CD14-positive monocyte (primary cell): ENCODE results near the gene ESPNL. TPM values are rescaled to one million over a fixed set of nuclear protein-coding genes. Genes with fewer than 3 reads are reported as not detected.

ENCODE experiments used
- DNase-seq, 3 donors: peaks; one replicate each; pipeline ENCODE4 v3.0.0-alpha.2; 2011 to 2022
- H2AFZ ChIP-seq: 2 replicates; pipeline ENCODE4 v1.6.0; 2012; ENCODE audit warnings: mild to moderate bottlenecking, low read depth, low read length, inconsistent platforms; ENCODE audit not compliant: insufficient read depth, poor library complexity, severe bottlenecking
- H3K27ac ChIP-seq, 2 donors: 1 replicate in 1 of 2; 2 replicates in 1 of 2; pipeline ENCODE4 v1.5.1; 2012 to 2013; ENCODE audit warnings: low read length in 2 of 2, control low read depth in 1 of 2, inconsistent platforms in 1 of 2, low read depth in 1 of 2, mild to moderate bottlenecking in 1 of 2
- H3K27me3 ChIP-seq, 2 donors: one replicate each; pipeline versions ENCODE4 v1.6.0 to v1.6.1; 2011 to 2013; ENCODE audit warnings: low read length in 2 of 2; ENCODE audit not compliant: control insufficient read depth in 2 of 2, insufficient read depth in 2 of 2
- H3K36me3 ChIP-seq, 2 donors: replicated peaks in 1 of 2; 1 replicate in 1 of 2; 2 replicates in 1 of 2; pipeline versions ENCODE4 v1.5.1 to v1.6.1; 2012 to 2013; ENCODE audit warnings: low read length in 2 of 2, control low read depth in 1 of 2, inconsistent platforms in 1 of 2, mild to moderate bottlenecking in 1 of 2; ENCODE audit not compliant: insufficient read depth in 2 of 2, control insufficient read depth in 1 of 2
- H3K4me1 ChIP-seq, 2 donors: 1 replicate in 1 of 2; 2 replicates in 1 of 2; pipeline versions ENCODE4 v1.5.1 to v1.6.1; 2012 to 2013; ENCODE audit warnings: low read length in 2 of 2, control low read depth in 1 of 2, inconsistent platforms in 1 of 2, mild to moderate bottlenecking in 1 of 2, moderate library complexity in 1 of 2; ENCODE audit not compliant: insufficient read depth in 2 of 2, control insufficient read depth in 1 of 2
- H3K4me2 ChIP-seq: replicated peaks from 2 replicates; pipeline ENCODE3; 2012; ENCODE audit warnings: low read length, moderate library complexity, mild to moderate bottlenecking; ENCODE audit not compliant: poor library complexity, severe bottlenecking; ENCODE audit errors: extremely low read depth
- H3K4me3 ChIP-seq, 3 experiments: fragments of 200-600 bp in 1 of 3; sonication (generic) in 1 of 3; replicated peaks in 1 of 3; 1 replicate in 2 of 3; 2 replicates in 1 of 3; pipeline ENCODE4 v1.5.1; 2011 to 2013; ENCODE audit warnings: low read length in 3 of 3, mild to moderate bottlenecking in 3 of 3, control low read depth in 2 of 3, low read depth in 2 of 3, inconsistent platforms in 1 of 3, moderate library complexity in 1 of 3
- H3K79me2 ChIP-seq: 2 replicates; pipeline ENCODE4 v1.6.0; 2012; ENCODE audit warnings: mild to moderate bottlenecking, control low read depth, inconsistent platforms, low read length, moderate library complexity; ENCODE audit not compliant: insufficient read depth
- H3K9ac ChIP-seq: 2 replicates; pipeline ENCODE4 v1.6.0; 2017; ENCODE audit warnings: low read length, mild to moderate bottlenecking; ENCODE audit not compliant: insufficient read depth, poor library complexity, severe bottlenecking
- H3K9me3 ChIP-seq, 2 donors: replicated peaks in 1 of 2; 1 replicate in 1 of 2; 2 replicates in 1 of 2; pipeline versions ENCODE4 v1.5.1 to v1.6.1; 2012 to 2013; ENCODE audit warnings: low read length in 2 of 2, control low read depth in 1 of 2; ENCODE audit not compliant: control insufficient read depth in 1 of 2, insufficient read depth in 1 of 2
- H4K20me1 ChIP-seq: 2 replicates; pipeline ENCODE4 v1.6.0; 2012; ENCODE audit warnings: mild to moderate bottlenecking, low read length, control low read depth, moderate library complexity; ENCODE audit not compliant: insufficient read depth
- H3K27ac Mint-ChIP-seq, 7 donors: one replicate each; pipeline ENCODE4 v1.8.0; 2020; ENCODE audit warnings: mild to moderate bottlenecking in 7 of 7, mixed read lengths in 7 of 7, moderate library complexity in 6 of 7, inconsistent platforms in 2 of 7
- H3K27me3 Mint-ChIP-seq, 3 donors: one replicate each; pipeline ENCODE4 v1.8.0; 2021 to 2022; ENCODE audit warnings: low read depth in 3 of 3, mild to moderate bottlenecking in 3 of 3, mixed read lengths in 3 of 3, moderate library complexity in 3 of 3, inconsistent platforms in 1 of 3
- H3K36me3 Mint-ChIP-seq, 2 donors: one replicate each; pipeline ENCODE4 v1.8.0; 2020; ENCODE audit warnings: mixed read lengths in 2 of 2, inconsistent platforms in 1 of 2, mild to moderate bottlenecking in 1 of 2
- H3K4me1 Mint-ChIP-seq: one replicate; pipeline ENCODE4 v1.8.0; 2020; ENCODE audit warnings: mild to moderate bottlenecking, mixed read lengths
- H3K4me3 Mint-ChIP-seq, 2 donors: one replicate each; pipeline ENCODE4 v1.8.0; 2020; ENCODE audit warnings: mild to moderate bottlenecking in 2 of 2, mixed read lengths in 2 of 2, moderate library complexity in 1 of 2
- H3K9me3 Mint-ChIP-seq, 7 donors: one replicate each; pipeline ENCODE4 v1.8.0; 2020 to 2022; ENCODE audit warnings: mixed read lengths in 7 of 7, mild to moderate bottlenecking in 6 of 7, moderate library complexity in 6 of 7, inconsistent platforms in 2 of 7
- CTCF ChIP-seq: fragments of 200-600 bp; IDR thresholded peaks from one replicate; pipeline ENCODE4 v1.8.0; 2022; ENCODE audit warnings: antibody characterized with exemption, mild to moderate bottlenecking
- WGBS: methylation state at CpG from one replicate; pipeline ENCODE4 v1.1.5; 2013; ENCODE audit warnings: missing lambda C conversion rate; ENCODE audit not compliant: insufficient coverage; 5-methylcytosine and 5-hydroxymethylcytosine counted together
- intact Hi-C, 2 donors: fragments of 100-400 bp; cut with micrococcal nuclease; formaldehyde crosslinking; loops; one replicate each; pipeline versions ENCODE4 v1.15.0 to v1.15.1; 2023
- polyA plus RNA-seq, 3 donors: library from polyadenylated mRNA; depleted of rRNA in 1 of 3; unstranded in 2 of 3; stranded (reverse) in 1 of 3; fragments of 300-500 nt in 2 of 3; fragments of >200 nt in 1 of 3; fragmentation: Illumina TruSeq in 2 of 3; gene quantifications; 1 replicate in 2 of 3; 2 replicates in 1 of 3; pipeline ENCODE4 v1.2.3, GENCODE V29; 2012 to 2021

Gene ESPNL
- polyA plus RNA-seq, 3 donors, result not detected

DNA sequence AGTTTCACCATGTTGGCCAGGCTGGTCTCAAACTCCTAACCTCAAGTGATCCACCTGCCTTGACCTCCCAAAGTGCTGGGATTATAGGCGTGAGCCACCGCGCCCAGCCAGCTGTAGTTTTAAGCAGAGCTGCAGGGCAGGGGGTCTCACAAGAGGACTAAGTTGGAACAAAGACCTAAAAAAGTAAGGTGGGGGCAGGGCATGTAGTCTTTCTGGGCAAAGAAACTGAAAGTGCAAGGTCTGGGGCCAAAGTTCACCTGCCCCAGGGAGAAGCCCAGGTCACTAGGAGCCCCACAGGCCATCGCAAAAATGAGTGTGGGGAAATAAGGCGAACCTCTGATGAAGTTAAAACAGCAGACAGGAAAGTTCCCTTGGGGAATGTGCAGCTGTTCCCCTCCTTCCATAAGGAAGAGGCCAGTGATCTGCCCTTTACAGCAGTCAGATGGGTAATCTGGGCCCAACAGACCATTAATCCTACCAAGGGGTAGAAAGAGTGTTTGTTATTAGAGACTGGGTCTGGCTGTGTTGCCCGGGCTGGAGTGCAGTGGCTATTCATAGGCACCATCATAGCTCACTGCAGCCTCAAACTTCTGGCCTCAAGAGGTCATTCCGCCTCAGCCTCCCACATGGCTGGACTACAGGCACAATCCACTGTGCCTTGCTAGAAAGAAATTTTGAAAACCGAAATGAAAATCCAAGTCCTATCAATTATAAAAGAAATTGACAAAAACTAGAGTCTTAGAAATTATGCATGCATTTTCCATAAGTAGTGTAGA lies 36.5 kb upstream of the ESPNL start:
- no peaks in the 10 kb centered on the region for H4K20me1 ChIP-seq
- WGBS, result 96% methylated on average over 3 of the region's 8 CpGs
- H3K9me3 ChIP-seq, result no peaks in the 10 kb centered on the region
- peaks cover 16% of the 10 kb centered on the region for H3K4me1 Mint-ChIP-seq
- H3K4me2 ChIP-seq, result no peak overlapping the region
- peak overlapping the region in 1 of 7 donors; percentile 22 for H3K27ac Mint-ChIP-seq
- H3K27me3 ChIP-seq, result no peaks in the 10 kb centered on the region
- H3K36me3 ChIP-seq, result peaks cover 19 to 43% of the 10 kb centered on the region in 2 donors
- peaks cover 17 to 23% of the 10 kb centered on the region in 2 donors for H3K4me1 ChIP-seq
- DNase-seq, result no peak
- H3K27me3 Mint-ChIP-seq, result peaks cover 1 to 9% (median 5%) of the 10 kb centered on the region in 3 donors
- H3K9ac ChIP-seq, result no peak overlapping the region
- no peak for TF ChIP-seq CTCF
- H3K9me3 Mint-ChIP-seq, result peaks cover 2 to 14% (median 7%) of the 10 kb centered on the region in 7 donors
- no peak overlapping the region for H3K4me3 Mint-ChIP-seq
- intact Hi-C loops, result loop anchor here in 1 of 2 donors (5.0 kb wide), 1 partner anchor 179 kb away; the partner anchor contains the start of gene HES6
- peaks cover 35 to 44% of the 10 kb centered on the region in 2 donors for H3K36me3 Mint-ChIP-seq
- no peak overlapping the region for H3K27ac ChIP-seq
- H3K4me3 ChIP-seq, result no peak overlapping the region
- no peaks in the 10 kb centered on the region for H3K79me2 ChIP-seq
- H2AFZ ChIP-seq, result no peak overlapping the region

DNA sequence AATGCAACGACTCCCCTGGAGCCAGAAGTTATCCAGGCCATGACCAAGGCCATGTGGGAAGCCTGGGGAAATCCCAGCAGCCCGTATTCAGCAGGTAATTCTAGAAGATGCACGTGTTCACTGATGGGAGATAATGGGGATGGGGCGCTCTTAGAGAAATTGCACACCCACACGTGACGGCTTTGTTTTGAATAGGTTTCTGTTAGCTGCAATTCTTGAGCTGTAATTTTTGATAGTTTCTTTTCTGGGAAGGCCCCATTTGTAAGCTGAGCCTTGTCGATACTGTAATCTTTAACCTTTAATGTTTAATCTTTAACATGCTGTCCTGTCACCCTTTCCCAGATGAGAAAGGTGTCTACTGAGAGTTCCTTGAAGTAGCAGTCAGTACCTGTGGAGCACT lies 35.8 kb upstream of the ESPNL start:
- peaks cover 0 to 13% (median 5%) of the 10 kb centered on the region in 7 donors for H3K9me3 Mint-ChIP-seq
- peaks cover 16% of the 10 kb centered on the region for H3K4me1 Mint-ChIP-seq
- H3K4me3 Mint-ChIP-seq, result no peak overlapping the region
- H3K27me3 Mint-ChIP-seq, result peaks cover 0 to 3% (median under 1%) of the 10 kb centered on the region in 3 donors
- H3K27ac Mint-ChIP-seq, result no peak overlapping the region
- Histone ChIP-seq H3K4me2 (no peak overlapping the region), H3K27me3 (no peaks in the 10 kb centered on the region), H3K9me3 (no peaks in the 10 kb centered on the region), H4K20me1 (no peaks in the 10 kb centered on the region), H3K4me3 (no peak overlapping the region), H3K36me3 (peaks cover 24 to 49% of the 10 kb centered on the region in 2 donors), H2AFZ (no peak overlapping the region), H3K4me1 (peaks cover 17 to 23% of the 10 kb centered on the region in 2 donors), H3K79me2 (no peaks in the 10 kb centered on the region), H3K27ac (no peak overlapping the region), H3K9ac (no peak overlapping the region)
- intact Hi-C loops, result loop anchor here in 1 of 2 donors (5.0 kb wide), 1 partner anchor 178 kb away; the partner anchor contains the start of gene HES6
- H3K36me3 Mint-ChIP-seq, result peaks cover 39 to 47% of the 10 kb centered on the region in 2 donors
- TF ChIP-seq CTCF, result no peak
- no peak for DNase-seq
- WGBS, result 100% methylated on average over 1 of the region's 7 CpGs
